GM12878 (cell line): ENCODE results near the gene ZMIZ1. TPM values are rescaled to one million over a fixed set of nuclear protein-coding genes. Genes with fewer than 3 reads are reported as not detected.
A peak's percentile ranks its signal among the peaks of the same experiment; 100 is the strongest.

Experiments used
- ATAC-seq: fragments of 200-7000 bp; cut with Tn5 transposase; 3 replicates; pipeline ENCODE4 v1.9.1; 2020; ENCODE audit warnings: mild to moderate bottlenecking, moderate library complexity
- BruUV-seq: library from RNA; stranded (reverse); fragments of 400-500 nt; replicated peaks from 2 replicates; lab custom pipeline; 2021; lab: Mats Ljungman, UMichigan
- CTCF ChIA-PET: fragments of 300-600 bp; sonication (Branson Sonifier 250); formaldehyde crosslinking; extraction: SDS; loops from one replicate; lab custom pipeline; 2021; ENCODE audit warnings: inconsistent platforms; lab: Yijun Ruan, JAX
- POLR2A ChIA-PET: fragments of 350-600 bp; formaldehyde crosslinking; extraction: SDS; loops from one replicate; lab custom pipeline; 2021; ENCODE audit warnings: inconsistent platforms; lab: Charles Lee
- RAD21 ChIA-PET: fragments of 300-600 bp; sonication (Branson Sonifier 250); formaldehyde crosslinking; loops from one replicate; lab custom pipeline; 2023; ENCODE audit warnings: antibody characterized with exemption; ENCODE audit not compliant: unreplicated experiment; lab: Charles Lee
- SMC1A ChIA-PET: fragments of 300-600 bp; sonication (Branson Sonifier 250); formaldehyde crosslinking; loops from one replicate; lab custom pipeline; 2023; ENCODE audit not compliant: unreplicated experiment, uncharacterized antibody; lab: Charles Lee
- DNase-seq: peaks from one replicate; pipeline ENCODE4 v3.0.0-alpha.2; 2011; ENCODE audit warnings: low read depth, low spot score
- FAIRE-seq: peaks from 3 replicates; lab custom pipeline; 2011; peaks lifted over from hg19 to GRCh38; lab: Jason Lieb, UNC
- H2AFZ ChIP-seq: 2 replicates; pipeline ENCODE4 v1.6.0; 2011; ENCODE audit warnings: low read depth, low read length, control low read depth; ENCODE audit not compliant: control insufficient read depth
- H3K27ac ChIP-seq: 2 replicates; pipeline ENCODE4 v1.5.1; 2011; ENCODE audit warnings: control low read depth; ENCODE audit not compliant: control insufficient read depth, insufficient read depth
- H3K27me3 ChIP-seq, 2 experiments: replicated peaks in 1 of 2; 2 replicates each; pipeline versions ENCODE4 v1.6.0 to v1.6.1; 2011; ENCODE audit warnings: low read length in 1 of 2; ENCODE audit not compliant: control insufficient read depth in 2 of 2, insufficient read depth in 2 of 2
- H3K36me3 ChIP-seq, 2 experiments: 2 replicates each; pipeline ENCODE4 v1.5.1; 2011; ENCODE audit warnings: low read length in 1 of 2; ENCODE audit not compliant: control insufficient read depth in 2 of 2, insufficient read depth in 2 of 2
- H3K4me1 ChIP-seq: 2 replicates; pipeline ENCODE4 v1.6.1; 2011; ENCODE audit warnings: mild to moderate bottlenecking, low read length, moderate library complexity, mixed read lengths; ENCODE audit not compliant: control insufficient read depth, insufficient read depth
- H3K4me2 ChIP-seq: 2 replicates; pipeline ENCODE4 v1.6.0; 2011; ENCODE audit warnings: control low read depth; ENCODE audit not compliant: control insufficient read depth, insufficient read depth
- H3K4me3 ChIP-seq: fragments of 200-600 bp; sonication (generic); 2 replicates; pipeline ENCODE4 v1.5.1; 2016
- H3K79me2 ChIP-seq: 2 replicates; pipeline ENCODE4 v1.6.0; 2011; ENCODE audit warnings: low read length; ENCODE audit not compliant: control insufficient read depth, insufficient read depth
- H3K9ac ChIP-seq: 2 replicates; pipeline ENCODE4 v1.8.0; 2011; ENCODE audit warnings: low read length, control low read depth, mixed read lengths; ENCODE audit not compliant: control insufficient read depth, insufficient read depth
- H3K9me3 ChIP-seq: replicated peaks from 3 replicates; pipeline ENCODE4 v1.5.1; 2011; ENCODE audit warnings: mild to moderate bottlenecking, low read length; ENCODE audit not compliant: control insufficient read depth, insufficient read depth
- H4K20me1 ChIP-seq: 2 replicates; pipeline ENCODE4 v1.6.0; 2011; ENCODE audit not compliant: control insufficient read depth, insufficient read depth
- BCL3 ChIP-seq: IDR thresholded peaks from 2 replicates; pipeline ENCODE4 v1.6.1; 2011; ENCODE audit warnings: borderline replicate concordance, low read depth, mild to moderate bottlenecking, moderate library complexity, low read length; ENCODE audit not compliant: insufficient read depth, poor library complexity, severe bottlenecking
- CHD1 ChIP-seq: IDR thresholded peaks from 2 replicates; pipeline ENCODE4 v1.6.1; 2012; ENCODE audit warnings: low read depth, low read length, improper control_type of control experiment
- CHD4 ChIP-seq: fragments of 200-600 bp; sonication (generic); IDR thresholded peaks from 2 replicates; pipeline ENCODE4 v1.6.1; 2016; ENCODE audit warnings: mild to moderate bottlenecking
- CREB1 ChIP-seq: IDR thresholded peaks from 2 replicates; pipeline ENCODE4 v1.6.1; 2012; ENCODE audit warnings: low read depth, mild to moderate bottlenecking, inconsistent platforms
- E2F8 ChIP-seq: fragments of 450-650 bp; IDR thresholded peaks from 2 replicates; pipeline ENCODE4 v1.6.1; 2018; ENCODE audit warnings: mild to moderate bottlenecking, low read depth, moderate library complexity; ENCODE audit not compliant: partially characterized antibody
- EP300 ChIP-seq, 2 experiments: fragments of 150-350 bp in 1 of 2; IDR thresholded peaks; 2 replicates each; pipeline ENCODE4 v1.6.1; 2011 to 2012; ENCODE audit warnings: low read depth in 2 of 2, low read length in 2 of 2, borderline replicate concordance in 1 of 2, improper control_type of control experiment in 1 of 2, inconsistent platforms in 1 of 2; ENCODE audit not compliant: control insufficient read depth in 1 of 2
- MEF2A ChIP-seq: IDR thresholded peaks from 2 replicates; pipeline ENCODE4 v1.6.1; 2011; ENCODE audit warnings: low read depth, mild to moderate bottlenecking, low read length, moderate library complexity; ENCODE audit not compliant: insufficient read depth
- SREBF1 ChIP-seq: IDR thresholded peaks from 2 replicates; pipeline ENCODE4 v1.6.1; 2012; ENCODE audit warnings: mild to moderate bottlenecking, low read length
- WGBS: methylation state at CpG from one replicate; pipeline ENCODE4 v1.1.6; 2016; ENCODE audit warnings: low lambda C conversion rate; ENCODE audit not compliant: insufficient replicate concordance, insufficient coverage; ENCODE audit errors: missing lambda C conversion rate; 5-methylcytosine and 5-hydroxymethylcytosine counted together
- in situ Hi-C: fragments of 300-500 bp; cut with MboI; formaldehyde crosslinking; loops from 9 replicates; pipeline ENCODE4 v1.14.3; 2018; ENCODE audit warnings: mixed read lengths
- intact Hi-C: fragments of 100-400 bp; cut with micrococcal nuclease; formaldehyde crosslinking; loops from one replicate; pipeline ENCODE4 v1.14.2; 2022; ENCODE audit not compliant: unreplicated experiment
- polyA plus RNA-seq, 11 experiments: library from polyadenylated mRNA; depleted of rRNA in 4 of 11; unstranded in 6 of 11; stranded (reverse) in 5 of 11; fragments of >200 nt; fragmentation: Nextera tagmentation in 4 of 11; fragmentation: Illumina TruSeq in 1 of 11; extraction: Ambion mirVana in 4 of 11; extraction: Trizol in 1 of 11; gene quantifications; 1 replicate in 1 of 11; 2 replicates in 10 of 11; pipeline versions ENCODE4 v1.2.1 to v1.2.3, GENCODE V29; 2011 to 2016; ENCODE audit warnings: inconsistent platforms in 2 of 11, missing spikeins in 2 of 11, low read depth in 1 of 11
- total RNA-seq, 4 experiments: library from RNA; depleted of rRNA in 3 of 4; stranded (reverse); fragments of >200 nt in 3 of 4; fragmentation: Illumina TruSeq in 1 of 4; extraction: Trizol in 1 of 4; gene quantifications; 2 replicates each; pipeline versions ENCODE4 v1.2.1 to v1.2.3, GENCODE V29; 2013 to 2021
- TF ChIP-seq, protein P1 (sequence below): IDR thresholded peaks from 2 replicates; pipeline ENCODE4 v1.6.1; 2011; ENCODE audit warnings: borderline replicate concordance, low read depth, mild to moderate bottlenecking, moderate library complexity, mixed read lengths, low read length; ENCODE audit not compliant: insufficient read depth; ENCODE audit errors: extremely low read length

Gene ZMIZ1
- total and polyA plus RNA-seq, 10 of the 15 experiments (the other 5 are each of a cell fraction or from before 2014, with no cell fraction given) = 3.1 to 82.3 (median 14.9) TPM

GRCh38 chr10:79057481-79058275 lies 11.1 kb upstream of the ZMIZ1 start (continued):
- TF ChIP-seq, protein P1, sequence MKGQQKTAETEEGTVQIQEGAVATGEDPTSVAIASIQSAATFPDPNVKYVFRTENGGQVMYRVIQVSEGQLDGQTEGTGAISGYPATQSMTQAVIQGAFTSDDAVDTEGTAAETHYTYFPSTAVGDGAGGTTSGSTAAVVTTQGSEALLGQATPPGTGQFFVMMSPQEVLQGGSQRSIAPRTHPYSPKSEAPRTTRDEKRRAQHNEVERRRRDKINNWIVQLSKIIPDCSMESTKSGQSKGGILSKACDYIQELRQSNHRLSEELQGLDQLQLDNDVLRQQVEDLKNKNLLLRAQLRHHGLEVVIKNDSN = no peak
- TF ChIP-seq MEF2A = no peak
- TF ChIP-seq, all 136 proteins: peak for 0

GRCh38 chr10:79058899-79059841 lies 9.6 kb upstream of the ZMIZ1 start:
- intact Hi-C loops = no loop called here
- Histone ChIP-seq H3K27ac (no peak overlapping the region), H4K20me1 (no peaks in the 10 kb centered on the region), H3K4me2 (no peak overlapping the region), H3K9me3 (no peaks in the 10 kb centered on the region), H3K9ac (no peak overlapping the region), H3K4me3 (no peak overlapping the region), H2AFZ (no peak overlapping the region), H3K36me3 (no peaks in the 10 kb centered on the region), H3K79me2 (no peaks in the 10 kb centered on the region), H3K27me3 (peaks cover 0 to 7% of the 10 kb centered on the region in 2 experiments; a peak in 3 of 4 replicates), H3K4me1 (no peaks in the 10 kb centered on the region)
- no TSS peak for BruUV-seq
- peak; percentile 9 for TF ChIP-seq BCL3
- no peak for TF ChIP-seq CHD1
- no peak for TF ChIP-seq EP300 (IDR thresholded peaks at IDR 0.05; ENCODE audit: borderline replicate concordance in 1 of 2, control insufficient read depth in 1 of 2, low read depth in 2 of 2, low read length in 2 of 2)
- no peak for TF ChIP-seq SREBF1
- TF ChIP-seq CREB1 = no peak
- no peak for TF ChIP-seq CHD4
- no peak for TF ChIP-seq E2F8
- SMC1A ChIA-PET = no interaction called here
- in situ Hi-C loops = no loop called here
- RAD21 ChIA-PET = no interaction called here
- no peak for FAIRE-seq
- DNase-seq = no peak
- CTCF ChIA-PET = no interaction called here
- no peak for ATAC-seq
- 39% methylated on average over 9 of the region's 10 CpGs for WGBS
- POLR2A ChIA-PET = no interaction called here
